Psoas muscle (tissue), 8 donors: Measurements from ENCODE around the gene SSC5D. TPM values are rescaled to one million over a fixed set of nuclear protein-coding genes. Genes with fewer than 3 reads are reported as not detected.
A peak's percentile ranks its signal among the peaks of the same experiment; 100 is the strongest.

ENCODE experiments used
- ATAC-seq, 4 donors: fragments of 200-7000 bp; cut with Tn5 transposase; one replicate each; pipeline ENCODE4 v1.9.1; 2020; ENCODE audit warnings: moderate library complexity in 3 of 4, mild to moderate bottlenecking in 2 of 4
- DNase-seq, 2 donors: peaks; one replicate each; pipeline ENCODE4 v3.0.0-alpha.2; 2020
- H3K27ac ChIP-seq: fragments of 200-600 bp; one replicate; pipeline ENCODE4 v1.8.0; 2022
- H3K27me3 ChIP-seq, 3 donors: fragments of 200-600 bp in 1 of 3; one replicate each; pipeline versions ENCODE4 v1.6.1 to v1.8.0; 2013 to 2022; ENCODE audit warnings: low read length in 2 of 3, mild to moderate bottlenecking in 2 of 3, moderate library complexity in 1 of 3; ENCODE audit not compliant: insufficient read depth in 3 of 3
- H3K36me3 ChIP-seq, 2 donors: fragments of 200-600 bp in 1 of 2; one replicate each; pipeline versions ENCODE4 v1.6.1 to v1.8.0; 2013 to 2022; ENCODE audit warnings: low read depth in 1 of 2, mild to moderate bottlenecking in 1 of 2, moderate library complexity in 1 of 2; ENCODE audit not compliant: insufficient read depth in 1 of 2
- H3K4me1 ChIP-seq: fragments of 200-600 bp; one replicate; pipeline ENCODE4 v1.8.0; 2022
- H3K4me3 ChIP-seq: fragments of 200-600 bp; one replicate; pipeline ENCODE4 v1.8.0; 2022; ENCODE audit warnings: mild to moderate bottlenecking
- H3K9me3 ChIP-seq: fragments of 200-600 bp; one replicate; pipeline ENCODE4 v1.8.0; 2022
- CTCF ChIP-seq: fragments of 200-600 bp; IDR thresholded peaks from one replicate; pipeline ENCODE4 v1.8.0; 2022; ENCODE audit warnings: antibody characterized with exemption
- WGBS, 3 donors: extraction: QIAGEN DNeasy Blood & Tissue Kit; methylation state at CpG; one replicate each; pipeline versions ENCODE4 v1.1.6 to v1.1.7; 2013; 5-methylcytosine and 5-hydroxymethylcytosine counted together
- intact Hi-C, 2 donors: fragments of 100-400 bp; cut with DNase I; formaldehyde crosslinking; loops; one replicate each; pipeline versions ENCODE4 v1.11.0 to v1.14.2; 2022
- polyA plus RNA-seq, 3 donors: library from polyadenylated mRNA; stranded (reverse); fragments of 200-250 nt; gene quantifications; one replicate each; pipeline ENCODE4 v1.2.3, GENCODE V29; 2013
- total RNA-seq, 4 donors: library from RNA; stranded (reverse); fragmentation: NEBNext Ultra II Directional in 2 of 4; extraction: Animal tissue kit (Norgen Biotek cat#: 25700) in 2 of 4; gene quantifications; one replicate each; pipeline versions ENCODE4 v1.2.1 to v1.2.4, GENCODE V29; 2021 to 2023
- donor health status: healthy with polysubstance abuse.
- donor health status: DM: no; HTN: no; CAD: no; lungs with moderate emphysema.
- donor health status: Bipolar disorder and iron deficiency.
- donor health status: healthy.
- donor health status: DM: yes; HTN: yes; CAD: no.
- donor health status: DM: no; HTN: no; CAD: no.
- donor health status: DM: no; HTN: no; CAD: no.
- donor health status: DM: yes; HTN: yes; CAD: no.

Gene SSC5D
- total and polyA plus RNA-seq, 7 donors = 0.11 to 4.6 (median 1.2) TPM

- Histone ChIP-seq H3K27me3 (no peaks in the 10 kb centered on the region), H3K4me3 (no peak overlapping the region), H3K36me3 (no peaks in the 10 kb centered on the region), H3K9me3 (no peaks in the 10 kb centered on the region), H3K4me1 (peaks cover 3% of the 10 kb centered on the region), H3K27ac (no peak overlapping the region)
- ATAC-seq (no peak), DNase-seq (no peak)
- intact Hi-C loops = no loop called here
- TF ChIP-seq CTCF = no peak
- WGBS, 3 donors = 51 to 64% (median 64%) methylated on average over 5 of the region's 5 CpGs
Measured at GRCh38 chr19:55537741-55538111, 49.5 kb downstream of the SSC5D start.

GRCh38 chr19:55538132-55538531 lies 49.9 kb downstream of the SSC5D start:
- no peak overlapping the region for H3K27ac ChIP-seq
- H3K4me1 ChIP-seq = peaks cover 3% of the 10 kb centered on the region
- ATAC-seq = no peak
- intact Hi-C loops = no loop called here
- H3K27me3 ChIP-seq = no peaks in the 10 kb centered on the region
- TF ChIP-seq CTCF = no peak
- DNase-seq = no peak
- H3K9me3 ChIP-seq = no peaks in the 10 kb centered on the region
- no peak overlapping the region for H3K4me3 ChIP-seq
- no peaks in the 10 kb centered on the region for H3K36me3 ChIP-seq
- 89 to 94% (median 92%) methylated on average over 4 to 5 of the region's 5 CpGs for WGBS, 3 donors

GRCh38 chr19:55539090-55539984 lies 51.1 kb downstream of the SSC5D start:
- Histone ChIP-seq H3K27ac (no peak overlapping the region), H3K36me3 (no peaks in the 10 kb centered on the region), H3K4me1 (peaks cover 3% of the 10 kb centered on the region), H3K9me3 (no peaks in the 10 kb centered on the region), H3K27me3 (no peaks in the 10 kb centered on the region), H3K4me3 (no peak overlapping the region)
- intact Hi-C loops = no loop called here
- 72 to 81% (median 77%) methylated on average over 33 of the region's 33 CpGs for WGBS, 3 donors
- DNase-seq = no peak
- no peak for TF ChIP-seq CTCF
- ATAC-seq = no peak

- WGBS, 3 donors = 34 to 48% (median 37%) methylated on average over 5 to 10 of the region's 10 CpGs
- no peaks in the 10 kb centered on the region for H3K36me3 ChIP-seq
- DNase-seq (peak; percentile 46 to 82), ATAC-seq (peak; percentile 56 to 84 (median 77))
- H3K4me3 ChIP-seq = no peak overlapping the region
- H3K9me3 ChIP-seq = no peaks in the 10 kb centered on the region
- no peak overlapping the region for H3K27ac ChIP-seq
- no peak for TF ChIP-seq CTCF
- no peaks in the 10 kb centered on the region for H3K27me3 ChIP-seq
- peaks cover 12% of the 10 kb centered on the region for H3K4me1 ChIP-seq
- intact Hi-C loops = no loop called here
Measured at GRCh38 chr19:55540619-55541018, 52.4 kb downstream of the SSC5D start.
